Measurements from ENCODE around the gene PDIA5.

PDIA5 gene

DNA sequence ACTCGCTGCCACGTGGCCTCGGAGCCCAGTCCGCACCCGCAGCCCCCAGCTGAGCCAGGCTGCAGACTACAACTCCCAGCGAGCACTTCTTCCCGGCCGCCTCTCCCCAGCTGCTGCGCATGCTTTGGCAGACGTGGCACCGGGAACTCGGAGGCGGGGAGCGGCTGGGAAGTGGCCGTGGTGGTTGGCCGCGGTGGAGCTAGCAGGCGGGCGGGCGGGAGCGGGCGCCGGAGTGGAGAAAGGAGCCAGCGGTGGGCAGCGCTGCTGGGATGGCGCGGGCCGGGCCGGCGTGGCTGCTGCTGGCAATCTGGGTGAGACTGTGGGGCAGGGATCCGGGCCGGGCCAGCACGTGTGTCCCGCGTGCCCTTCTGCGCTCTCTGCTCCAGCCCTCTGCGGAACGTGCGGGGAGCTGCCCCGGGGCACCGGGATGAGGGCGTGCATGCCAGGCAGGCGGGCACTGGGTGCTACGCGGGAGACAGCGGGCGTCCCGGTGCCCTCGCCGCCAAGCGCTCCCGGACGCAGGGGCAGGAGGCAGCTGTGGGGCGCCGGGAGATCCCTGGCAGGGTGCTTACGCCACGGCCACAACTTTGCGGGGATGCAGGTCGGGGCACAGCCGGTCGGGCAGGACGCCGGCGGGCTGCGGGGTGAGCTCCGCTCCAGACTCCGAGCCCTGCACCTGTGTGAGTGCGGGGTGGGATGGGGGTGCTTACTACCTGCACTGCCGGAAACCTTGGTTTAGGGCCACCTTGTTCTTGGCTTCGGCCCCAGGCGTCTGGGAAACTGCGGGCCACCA, at the start of gene PDIA5:
Gene PDIA5, plus strand, starts transcription at position 130 of the 793 bp plus-strand sequence. Its CDS starts 140 bp downstream, at position 270.
- peak; percentile 85 for DNase-seq (ENCODE audit: low read depth)

DNA sequence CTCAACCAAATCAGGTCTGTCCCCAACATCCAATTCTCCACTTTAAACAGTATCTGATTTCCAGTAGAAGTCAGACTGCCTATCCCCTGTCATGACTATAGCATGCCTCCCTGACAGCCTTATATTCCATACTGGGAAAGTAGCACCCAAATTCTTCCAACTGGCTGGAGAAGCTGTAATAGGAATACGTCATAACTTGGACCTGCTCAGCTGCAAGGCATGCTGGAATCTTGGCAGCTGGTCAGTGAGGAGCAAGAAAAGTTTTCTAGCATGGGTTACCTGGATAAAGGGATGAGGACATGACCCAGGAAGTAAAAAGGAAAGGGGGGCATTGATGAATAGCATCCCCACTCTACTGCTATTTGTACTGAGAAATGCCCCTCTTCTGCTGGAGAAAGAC, 48.1 kb upstream of the PDIA5 start:
- DNase-seq (ENCODE audit: low read depth) = no peak

DNA sequence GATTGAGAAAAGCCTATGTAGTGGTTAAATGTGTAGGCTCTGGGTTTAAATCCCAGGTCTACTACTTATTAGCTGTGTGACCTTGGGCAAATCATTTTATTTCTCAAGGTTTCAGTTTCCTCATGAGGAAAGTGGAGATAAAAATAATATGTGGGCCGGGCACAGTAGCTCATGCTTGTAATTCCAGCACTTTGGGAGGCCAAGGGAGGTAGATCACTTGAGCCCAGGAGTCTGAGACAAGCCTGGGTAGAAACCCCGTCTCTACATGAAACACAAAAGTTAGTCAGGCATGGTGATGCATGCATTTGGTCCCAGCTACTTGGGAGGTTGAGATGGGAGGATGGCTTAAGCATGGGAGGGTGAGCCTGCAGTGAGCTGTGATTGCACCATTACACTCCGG, 47.7 kb upstream of the PDIA5 start:
- DNase-seq (ENCODE audit: low read depth) = no peak

DNA sequence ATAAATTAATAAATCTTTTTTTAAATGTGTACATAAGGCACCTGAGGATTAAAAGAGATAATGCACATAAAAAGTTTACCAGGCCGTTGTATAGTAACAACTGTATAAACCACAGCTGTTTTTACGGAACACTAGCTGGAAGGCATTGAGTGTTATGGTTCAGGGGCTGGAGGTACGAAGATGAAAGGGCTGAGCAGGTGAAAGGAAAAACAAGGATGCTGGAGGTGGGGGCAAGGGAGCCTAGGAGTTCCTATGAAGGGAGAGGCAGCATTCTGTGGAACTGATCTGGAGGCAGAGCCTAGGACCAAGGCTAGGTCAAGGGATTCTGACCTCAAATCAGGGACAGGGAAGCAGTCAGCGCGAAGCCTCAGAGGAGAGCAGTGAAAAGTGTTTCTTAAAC, 47.2 kb upstream of the PDIA5 start:
- no peak for DNase-seq (ENCODE audit: low read depth)

DNA sequence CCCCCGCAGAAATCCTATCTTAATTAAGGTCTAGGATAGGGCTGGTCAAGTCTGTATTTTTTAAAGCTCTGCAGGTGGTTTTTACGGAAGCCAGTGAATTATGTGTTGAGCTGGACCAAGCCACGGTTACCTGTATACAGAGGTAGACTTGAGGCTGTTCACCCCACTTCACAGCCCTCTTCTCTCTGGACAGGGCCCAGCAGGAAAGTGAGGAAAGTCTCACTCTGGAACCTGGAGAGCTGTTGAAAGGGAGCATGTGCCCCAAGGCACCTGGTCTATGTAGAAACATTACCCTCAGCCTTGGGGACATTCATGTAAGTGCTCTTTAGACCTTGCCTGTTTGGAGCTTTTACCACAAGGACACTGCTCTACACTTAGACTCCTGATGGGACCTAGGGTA, 46.1 kb upstream of the PDIA5 start:
- no peak for DNase-seq (ENCODE audit: low read depth)

DNA sequence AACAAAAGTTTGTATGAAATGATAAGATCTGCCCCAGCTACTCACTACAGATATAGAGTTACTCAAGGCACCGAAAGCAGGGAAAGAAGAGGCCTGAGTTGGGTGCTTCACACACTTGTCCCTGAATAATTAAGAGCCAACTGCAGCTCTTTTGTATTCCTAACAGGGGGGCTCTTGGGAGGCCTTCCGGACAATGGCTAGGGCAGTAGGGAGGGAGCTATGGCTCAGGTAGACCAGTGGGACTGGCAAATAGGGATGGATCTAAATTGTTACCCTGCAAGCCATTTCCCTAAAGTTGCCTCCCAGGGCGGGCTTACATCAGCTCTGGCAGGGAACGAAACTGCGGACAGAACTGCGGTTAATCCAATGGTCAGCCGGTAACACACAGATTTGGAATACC, 45.4 kb upstream of the PDIA5 start:
- no peak for DNase-seq (ENCODE audit: low read depth)

DNA sequence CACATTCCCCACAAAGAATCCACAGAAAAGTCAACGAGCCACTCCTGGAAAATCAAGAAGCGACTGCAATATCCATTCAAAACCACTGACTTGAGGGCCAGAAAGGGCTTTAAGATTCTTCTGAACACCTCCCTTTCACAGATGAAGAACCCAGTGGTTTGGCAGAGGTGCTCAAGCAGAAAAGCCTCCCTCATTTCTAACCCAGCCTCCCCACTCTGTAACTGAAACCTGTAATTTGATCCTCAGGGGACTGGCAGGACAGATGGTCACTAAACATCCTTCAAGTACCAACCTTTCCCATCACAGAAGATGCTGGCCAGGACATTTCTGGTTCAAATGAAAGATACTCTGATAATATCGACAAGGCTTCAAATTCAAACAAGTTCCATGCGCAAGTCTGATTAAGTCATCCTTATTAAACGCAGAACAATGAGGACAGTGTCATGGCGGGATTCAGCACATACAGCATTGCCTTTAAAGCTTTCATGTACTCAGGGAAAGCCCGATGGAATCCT, 44.8 kb upstream of the PDIA5 start:
- no peak for DNase-seq (ENCODE audit: low read depth)

DNA sequence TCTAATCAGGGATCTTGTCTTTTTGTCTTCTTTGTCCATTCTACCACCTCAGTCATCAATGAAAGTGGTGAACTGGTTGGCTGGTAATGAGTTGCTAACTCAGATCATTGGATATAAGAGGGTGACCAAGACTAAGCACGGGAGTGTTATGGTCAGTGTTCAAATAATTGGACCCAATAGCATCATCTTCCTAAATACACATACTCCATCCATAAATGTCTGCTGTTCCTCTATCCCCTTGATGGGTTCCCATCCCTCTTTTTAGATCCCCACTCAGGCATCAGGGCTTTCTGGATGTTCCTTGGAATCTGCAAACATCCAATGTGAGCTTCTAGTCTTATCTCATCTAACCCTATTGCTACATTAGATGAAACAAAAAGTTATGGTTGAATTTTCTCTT, 42.8 kb upstream of the PDIA5 start:
- DNase-seq (ENCODE audit: low read depth) = no peak

DNA sequence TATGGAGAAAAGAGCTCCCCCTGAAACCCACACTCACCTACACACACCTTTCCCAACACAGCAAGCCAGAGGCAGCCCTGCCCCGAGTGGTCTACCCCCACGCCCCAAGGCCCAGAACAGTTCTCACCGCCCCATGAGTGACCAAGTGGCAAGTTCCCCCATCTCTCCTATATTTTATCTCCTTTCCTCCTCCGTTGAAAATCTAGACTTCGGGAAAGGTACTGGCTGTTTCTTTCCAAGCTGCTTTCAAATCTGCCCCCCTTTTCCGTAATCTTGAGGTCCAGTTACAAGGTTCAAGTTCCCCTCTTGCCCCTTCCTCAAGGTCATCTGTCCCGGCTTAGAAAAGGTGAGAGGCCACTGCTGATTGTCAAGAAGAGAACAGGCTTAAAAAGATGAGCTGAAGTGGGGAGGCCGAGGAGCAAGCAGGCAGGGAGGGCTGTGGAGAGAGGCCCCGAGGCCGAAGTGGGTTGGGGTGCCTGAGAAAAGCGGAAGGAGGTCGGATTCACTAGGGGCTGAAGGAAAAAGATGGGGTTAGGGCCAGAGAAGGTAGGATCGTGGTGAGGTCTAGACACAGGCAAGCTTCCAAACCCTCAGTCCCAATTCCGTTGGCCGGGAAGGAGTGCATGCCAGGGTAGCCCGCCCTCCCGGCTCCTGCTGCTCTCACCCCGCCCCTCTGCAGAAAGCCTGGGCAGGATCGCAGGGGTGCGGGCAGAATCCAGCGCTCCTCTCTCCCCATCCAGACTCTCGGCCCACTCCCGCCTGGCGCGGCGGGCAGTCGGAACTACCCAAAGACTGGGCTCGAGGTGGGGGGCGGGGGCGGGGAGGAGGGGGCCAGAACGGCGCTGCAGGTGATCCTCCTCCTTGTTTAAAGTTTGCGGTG, 40.9 kb upstream of the PDIA5 start:
- DNase-seq (ENCODE audit: low read depth) = no peak

DNA sequence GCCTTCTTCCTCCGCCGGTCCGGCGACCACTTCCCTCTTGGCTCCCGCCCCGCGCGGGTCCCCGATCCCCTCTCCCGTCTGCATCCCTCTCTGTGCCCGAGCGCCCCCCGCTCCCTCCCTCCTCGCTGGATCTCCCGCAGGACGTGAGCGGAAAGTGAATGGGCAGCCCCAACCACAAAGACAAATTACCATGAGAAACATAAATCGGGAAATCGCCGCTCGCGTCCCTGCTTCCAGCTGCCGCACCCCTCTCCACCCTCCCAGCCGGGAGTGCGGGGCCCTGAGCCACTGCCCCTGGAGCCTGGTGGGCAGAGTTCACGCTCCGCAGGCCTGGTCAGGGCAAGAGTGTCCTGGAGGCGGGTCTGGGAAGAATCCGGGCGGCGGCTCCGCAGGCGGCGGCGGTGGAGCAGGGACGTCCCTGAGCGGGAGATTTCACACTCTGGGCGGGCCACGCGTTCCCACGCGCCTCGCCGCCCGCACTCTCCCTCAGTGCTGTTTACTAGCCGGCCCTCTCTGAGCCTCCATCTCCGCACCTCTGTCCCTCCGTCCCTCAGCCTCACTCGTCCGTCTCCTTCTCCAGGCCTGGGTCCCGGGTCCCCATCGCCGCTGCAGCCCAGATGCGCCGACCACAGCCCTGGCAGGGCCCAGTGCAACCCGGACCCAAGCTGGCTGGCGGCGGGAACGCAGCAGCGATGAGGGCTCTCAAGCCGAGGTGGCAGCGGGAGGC, 40.1 kb upstream of the PDIA5 start:
- no peak for DNase-seq (ENCODE audit: low read depth)

DNA sequence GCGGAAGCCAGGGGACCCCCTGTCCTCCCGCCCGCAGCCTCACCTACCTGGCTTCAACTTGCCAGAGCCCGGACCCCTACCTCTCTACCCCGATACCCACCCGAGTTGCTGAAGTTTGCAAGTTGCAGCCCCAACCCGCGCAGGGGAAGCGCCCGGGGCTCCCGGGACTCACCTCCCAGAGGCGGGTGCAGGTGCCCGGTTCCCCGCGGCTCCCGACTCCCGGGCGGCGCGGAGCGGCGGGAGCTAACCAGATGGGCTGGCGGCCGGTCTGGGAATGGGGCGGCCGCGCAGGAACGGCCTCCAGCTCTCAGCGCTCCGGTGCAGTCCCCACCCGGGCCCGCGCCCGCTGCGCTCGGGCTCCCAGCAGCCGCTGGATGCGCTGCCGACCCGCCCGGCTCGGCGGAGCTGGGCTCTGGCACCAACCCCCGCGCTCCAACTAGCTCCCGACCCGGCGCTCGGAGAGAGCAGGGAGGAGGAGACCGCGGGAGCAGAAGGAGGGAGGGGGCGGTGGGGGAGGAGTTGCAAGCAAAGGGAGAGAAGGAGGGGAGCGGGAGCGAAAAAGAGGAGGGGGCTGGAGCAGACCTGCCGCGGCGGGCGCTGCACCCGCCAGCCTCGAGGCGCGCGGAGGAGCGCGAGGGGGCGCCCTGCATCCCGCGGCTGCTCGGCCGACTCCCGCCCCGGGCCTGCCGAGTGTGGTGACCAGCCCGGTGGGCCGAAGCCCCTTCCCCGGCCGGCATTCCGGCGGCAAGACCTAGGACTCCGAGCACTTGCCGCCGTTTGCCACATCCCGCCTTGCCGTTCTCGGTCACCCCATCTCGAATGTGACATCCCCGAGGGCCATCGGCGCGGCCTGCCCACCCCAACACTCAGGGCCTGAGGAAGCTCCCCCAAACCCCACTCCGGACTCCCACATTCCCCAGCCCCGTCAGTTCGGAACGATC, 39.3 kb upstream of the PDIA5 start, which contains the start of gene SEMA5B:
Gene SEMA5B, minus strand, starts transcription at position 472 of the 941 bp plus-strand sequence. CDS start 66,500 bp downstream, outside the sequence.
- no peak for DNase-seq (ENCODE audit: low read depth)

DNA sequence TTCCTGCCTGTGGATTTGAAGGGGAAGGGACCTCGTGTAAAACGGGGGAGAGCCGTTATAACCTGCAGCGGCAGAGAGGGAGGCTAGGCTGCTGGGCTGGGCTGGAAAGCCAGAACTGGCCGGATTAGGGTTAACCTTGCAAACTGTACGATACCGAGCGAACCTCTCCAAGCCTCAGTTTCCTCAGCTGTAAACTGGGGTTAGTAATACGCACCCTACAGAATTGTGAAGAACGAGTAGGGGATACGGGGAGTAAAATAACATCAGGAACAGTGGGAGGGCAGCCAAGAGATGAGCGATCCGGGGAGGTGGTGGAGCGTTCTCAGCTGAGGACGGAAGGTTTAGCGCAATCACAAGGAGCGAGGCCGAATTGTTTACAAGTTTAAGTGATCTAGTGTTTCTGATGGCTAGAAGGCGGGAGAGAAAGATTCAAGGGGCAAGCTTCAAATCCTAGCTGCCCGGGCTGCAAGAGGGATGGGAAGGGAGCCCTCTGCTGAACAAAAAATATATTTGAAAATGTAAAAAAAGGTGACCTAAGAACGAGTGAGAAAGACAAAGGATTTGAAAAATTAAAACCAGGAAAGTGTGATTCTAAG, 38.5 kb upstream of the PDIA5 start:
- DNase-seq (ENCODE audit: low read depth) = peak; percentile 53

DNA sequence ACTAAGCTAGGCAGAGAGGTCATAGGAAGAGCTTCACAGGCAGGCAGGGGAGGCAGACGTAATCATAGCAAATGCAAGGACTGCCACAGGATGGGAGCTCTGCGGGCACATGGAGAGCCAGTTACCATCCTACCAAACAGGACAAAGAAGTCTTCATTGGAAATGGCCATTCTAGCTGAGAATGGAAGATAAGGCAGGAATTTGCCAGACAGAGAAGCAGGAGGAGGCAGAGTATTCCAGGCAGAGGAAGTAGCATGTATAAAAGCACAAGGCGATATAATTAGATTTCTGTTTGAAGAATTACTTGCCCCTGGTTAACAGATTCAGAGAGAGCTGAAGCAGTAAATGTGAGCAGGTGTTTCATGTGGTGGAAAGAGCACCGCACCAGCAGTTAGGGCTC, 35.8 kb upstream of the PDIA5 start:
- DNase-seq (ENCODE audit: low read depth) = no peak

DNA sequence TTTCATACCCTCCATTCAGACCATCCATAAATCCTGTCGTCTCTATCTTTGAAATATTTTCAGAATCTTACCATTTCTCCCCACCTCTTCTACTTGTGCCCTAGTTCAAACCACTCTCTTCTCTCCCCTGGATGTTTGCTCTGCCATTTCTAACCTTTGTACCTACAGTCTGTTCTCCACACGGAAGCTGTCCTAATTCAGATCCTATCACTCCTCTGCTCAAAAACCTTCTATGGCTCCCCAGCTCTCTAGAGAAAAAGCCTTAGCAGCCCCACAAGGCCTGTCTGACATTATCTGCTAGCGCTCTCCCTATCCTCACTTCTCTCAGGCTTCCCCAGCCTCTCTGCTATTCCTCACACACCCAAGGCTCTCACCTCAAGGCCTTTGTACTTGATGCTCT, 34.8 kb upstream of the PDIA5 start:
- no peak for DNase-seq (ENCODE audit: low read depth)

DNA sequence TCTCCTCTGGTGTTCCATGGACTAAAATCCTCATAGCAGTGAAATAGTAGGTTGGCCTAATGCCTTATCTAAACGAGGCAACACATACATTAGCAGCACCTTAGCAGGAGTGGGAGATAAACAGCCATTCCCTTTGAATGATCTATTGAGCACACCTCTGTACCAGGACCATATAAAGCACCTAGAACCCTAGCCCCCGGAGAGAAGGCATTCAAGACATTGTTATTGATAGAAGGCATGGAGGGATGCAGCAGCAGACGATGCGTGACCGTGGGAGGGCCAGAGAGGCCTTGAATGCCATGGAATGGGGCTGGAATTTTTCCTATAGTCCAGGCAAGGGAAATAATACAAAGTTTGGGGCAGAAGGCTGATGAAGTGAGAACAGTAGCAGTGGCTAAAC, 32.7 kb upstream of the PDIA5 start:
- no peak for DNase-seq (ENCODE audit: low read depth)

DNA sequence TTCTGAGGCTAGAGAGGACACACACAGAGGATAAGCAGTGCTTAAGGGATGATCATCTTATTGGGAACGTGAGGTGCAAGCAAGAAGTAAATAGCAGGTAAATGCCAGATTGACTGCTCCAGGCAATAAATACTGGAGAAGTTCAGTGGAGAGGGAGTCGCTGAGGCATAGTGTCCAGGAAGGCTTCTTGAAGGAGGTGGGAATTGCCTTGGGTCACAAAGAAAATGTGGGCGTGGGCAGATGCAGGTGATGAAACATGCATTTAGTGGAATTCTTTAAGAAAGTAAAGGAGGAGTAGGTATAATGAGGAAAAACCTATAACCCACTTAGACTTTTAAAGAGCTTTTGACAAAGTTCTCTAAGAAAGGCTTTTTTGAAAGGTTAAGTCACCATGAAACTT, 31.8 kb upstream of the PDIA5 start:
- no peak for DNase-seq (ENCODE audit: low read depth)

DNA sequence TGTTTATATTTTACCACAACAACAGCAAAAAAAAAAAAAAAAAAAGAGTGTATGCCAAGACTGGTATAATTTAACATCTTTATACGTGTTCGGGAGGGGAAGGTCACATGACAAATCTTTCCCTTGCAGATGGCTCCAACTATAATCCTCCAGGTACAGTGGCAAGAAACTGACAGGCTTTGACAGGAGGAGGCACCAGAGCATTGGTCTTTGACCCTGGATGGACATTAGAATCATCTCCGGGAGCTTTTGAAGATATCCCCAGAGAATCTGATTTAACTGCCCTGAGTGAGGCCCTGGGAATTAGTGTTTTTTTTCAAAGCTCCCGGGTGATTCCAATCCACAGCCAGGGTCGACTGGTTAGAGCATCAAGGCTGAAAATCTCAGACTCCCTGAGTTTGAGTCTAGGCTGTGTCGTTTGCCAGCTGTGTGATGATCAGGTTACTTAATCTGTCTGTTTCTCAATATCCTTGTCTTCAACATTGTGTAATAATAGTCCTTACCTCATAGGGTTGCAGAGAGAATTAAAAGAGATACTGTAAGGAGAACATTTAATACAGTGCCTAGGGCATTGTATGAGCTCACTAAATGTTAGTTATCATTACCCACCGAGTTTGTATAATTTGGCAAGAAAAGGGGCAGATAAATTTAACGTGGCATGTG, 30.3 kb upstream of the PDIA5 start:
- peak; percentile 76 for DNase-seq (ENCODE audit: low read depth)

DNA sequence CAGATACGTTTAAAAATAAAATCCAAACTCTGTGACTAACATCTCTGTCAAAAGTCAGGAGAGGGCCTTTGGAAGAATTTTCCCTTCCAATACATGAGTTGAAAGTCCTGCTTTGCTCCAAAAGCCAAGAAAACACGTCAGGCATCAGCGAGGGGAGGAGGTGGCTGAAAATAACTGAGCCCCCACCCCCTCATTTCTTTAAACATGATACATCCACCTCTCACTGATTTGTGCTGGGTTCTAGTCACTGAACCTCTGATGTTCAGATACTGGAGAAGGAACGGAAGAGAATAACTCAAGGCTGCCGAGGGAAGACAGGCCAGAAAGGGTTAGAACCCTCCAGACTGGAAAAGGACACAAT, 29.8 kb upstream of the PDIA5 start:
- DNase-seq (ENCODE audit: low read depth) = no peak

DNA sequence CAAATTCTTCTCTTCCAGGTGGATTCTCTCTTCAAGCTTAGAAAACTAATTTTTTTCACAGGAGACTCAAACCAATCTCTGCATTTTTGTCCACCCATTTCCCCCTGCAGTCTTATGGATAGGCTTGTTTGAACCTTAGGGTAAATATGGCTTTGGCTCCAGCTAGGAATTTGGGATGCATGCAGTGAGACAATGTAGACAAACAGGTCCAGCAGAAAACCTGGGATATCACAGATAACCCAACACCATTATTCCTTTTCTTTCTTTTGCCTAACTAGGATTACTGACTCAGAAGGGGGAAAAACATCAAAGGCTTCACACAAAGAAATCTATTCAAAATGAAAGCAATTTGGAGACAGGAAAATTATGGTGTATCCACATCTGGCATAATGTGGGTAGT, 28.1 kb upstream of the PDIA5 start:
- DNase-seq (ENCODE audit: low read depth) = no peak

DNA sequence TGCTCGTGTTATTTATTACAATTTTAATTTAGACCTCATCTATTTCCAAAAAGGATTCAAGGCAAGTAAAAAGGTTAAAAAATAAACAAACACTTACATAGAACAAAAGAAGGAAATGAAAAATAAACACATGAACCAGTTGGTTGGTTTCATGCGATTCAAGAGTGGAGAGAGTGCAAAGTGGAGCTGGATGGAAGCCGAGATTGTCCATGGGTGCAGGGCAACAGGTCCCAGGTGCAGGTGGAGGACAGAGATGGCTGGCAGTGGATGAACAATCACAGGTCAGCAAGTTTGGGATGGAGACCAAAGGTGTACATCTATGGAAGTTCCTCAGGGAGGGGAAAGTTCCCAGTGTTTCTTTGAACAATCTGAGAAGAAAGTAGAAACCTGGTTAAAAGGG, 27.6 kb upstream of the PDIA5 start:
- no peak for DNase-seq (ENCODE audit: low read depth)

All from stromal cell of bone marrow (primary cell).